Measurements from ENCODE around the gene DIPK1C. TPM values are rescaled to one million over a fixed set of nuclear protein-coding genes. Genes with fewer than 3 reads are reported as not detected.

The DIPK1C gene
- total RNA-seq, 1 experiment from 2014 or later = not detected

DNA sequence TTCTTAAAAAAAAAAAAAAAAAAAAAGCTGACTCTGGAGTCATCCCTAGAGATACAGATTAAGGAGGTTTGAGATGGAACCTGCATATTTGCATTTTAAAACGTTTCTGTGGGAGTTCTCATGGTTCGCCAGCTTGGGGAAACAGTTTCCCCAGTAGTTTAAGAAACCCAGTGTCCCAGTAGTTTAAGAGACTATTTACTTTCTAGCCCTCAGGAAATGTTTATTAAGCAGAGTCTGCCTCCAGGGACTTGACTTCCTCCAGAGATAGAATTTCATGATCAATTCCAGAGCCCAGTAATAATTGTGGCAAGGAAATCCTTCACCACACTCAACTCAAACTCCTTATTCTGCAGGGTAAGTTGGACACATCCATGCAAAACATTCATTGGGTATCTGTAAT is 39.1 kb downstream of the DIPK1C start:
- POLR2A ChIA-PET (ENCODE audit: unreplicated experiment) = no interaction called here
- H3K4me2 ChIP-seq = no peak overlapping the region
- no peak overlapping the region for H3K27ac ChIP-seq
- H3K27me3 ChIP-seq (ENCODE audit: insufficient read depth, low read depth) = peaks cover 99% of the 10 kb centered on the region
- peaks cover 4% of the 10 kb centered on the region; the same call in 1 of the 2 replicates for H3K9me2 ChIP-seq (ENCODE audit: insufficient read depth)
- H3K79me2 ChIP-seq (ENCODE audit: low read depth) = no peaks in the 10 kb centered on the region
- H3F3A ChIP-seq (ENCODE audit: insufficient read depth, low read depth) = no peaks in the 10 kb centered on the region; the same call in 1 of the 2 replicates
- TF ChIP-seq, protein P1, sequence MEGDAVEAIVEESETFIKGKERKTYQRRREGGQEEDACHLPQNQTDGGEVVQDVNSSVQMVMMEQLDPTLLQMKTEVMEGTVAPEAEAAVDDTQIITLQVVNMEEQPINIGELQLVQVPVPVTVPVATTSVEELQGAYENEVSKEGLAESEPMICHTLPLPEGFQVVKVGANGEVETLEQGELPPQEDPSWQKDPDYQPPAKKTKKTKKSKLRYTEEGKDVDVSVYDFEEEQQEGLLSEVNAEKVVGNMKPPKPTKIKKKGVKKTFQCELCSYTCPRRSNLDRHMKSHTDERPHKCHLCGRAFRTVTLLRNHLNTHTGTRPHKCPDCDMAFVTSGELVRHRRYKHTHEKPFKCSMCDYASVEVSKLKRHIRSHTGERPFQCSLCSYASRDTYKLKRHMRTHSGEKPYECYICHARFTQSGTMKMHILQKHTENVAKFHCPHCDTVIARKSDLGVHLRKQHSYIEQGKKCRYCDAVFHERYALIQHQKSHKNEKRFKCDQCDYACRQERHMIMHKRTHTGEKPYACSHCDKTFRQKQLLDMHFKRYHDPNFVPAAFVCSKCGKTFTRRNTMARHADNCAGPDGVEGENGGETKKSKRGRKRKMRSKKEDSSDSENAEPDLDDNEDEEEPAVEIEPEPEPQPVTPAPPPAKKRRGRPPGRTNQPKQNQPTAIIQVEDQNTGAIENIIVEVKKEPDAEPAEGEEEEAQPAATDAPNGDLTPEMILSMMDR (conservative IDR thresholded peaks at IDR 0.05) = no peak
- TF ChIP-seq EZH2 (IDR thresholded peaks at IDR 0.05; ENCODE audit: low read depth) = no peak
- H4K20me1 ChIP-seq (ENCODE audit: insufficient read depth) = no peaks in the 10 kb centered on the region; the same call in 1 of the 2 replicates
- DNase-seq = no peak
- no peak overlapping the region for H3K4me3 ChIP-seq
- H3K4me1 ChIP-seq (replicated peaks; ENCODE audit: insufficient read depth) = no peaks in the 10 kb centered on the region
- intact Hi-C loops (cut with micrococcal nuclease; ENCODE audit: unreplicated experiment) = no loop called here
- no peaks in the 10 kb centered on the region for H3K9me3 ChIP-seq (ENCODE audit: insufficient read depth, low read depth)
- no TSS peak for BruUV-seq (replicated peaks)
- H2AFZ ChIP-seq = no peak overlapping the region
- CTCF ChIA-PET = no interaction called here
- H3K36me3 ChIP-seq (ENCODE audit: low read depth) = no peaks in the 10 kb centered on the region

GRCh38 chr18:74416124-74416523 is 41.0 kb downstream of the DIPK1C start:
- no peak overlapping the region for H3K4me3 ChIP-seq
- no peak for DNase-seq
- no TSS peak for BruUV-seq (replicated peaks)
- no peak overlapping the region for H3K4me2 ChIP-seq
- intact Hi-C loops (cut with micrococcal nuclease; ENCODE audit: unreplicated experiment) = no loop called here
- H4K20me1 ChIP-seq (ENCODE audit: insufficient read depth) = no peaks in the 10 kb centered on the region
- H3K9me3 ChIP-seq (ENCODE audit: insufficient read depth, low read depth) = no peaks in the 10 kb centered on the region
- TF ChIP-seq, protein P1 (conservative IDR thresholded peaks at IDR 0.05) = no peak
- no peak for TF ChIP-seq EZH2 (IDR thresholded peaks at IDR 0.05; ENCODE audit: low read depth)
- no peak overlapping the region for H2AFZ ChIP-seq
- H3K36me3 ChIP-seq (ENCODE audit: low read depth) = no peaks in the 10 kb centered on the region
- peaks cover under 1% of the 10 kb centered on the region; the same call in 1 of the 2 replicates for H3K9me2 ChIP-seq (ENCODE audit: insufficient read depth)
- no peak overlapping the region for H3K27ac ChIP-seq
- CTCF ChIA-PET = no interaction called here
- H3K4me1 ChIP-seq (replicated peaks; ENCODE audit: insufficient read depth) = no peaks in the 10 kb centered on the region
- H3K79me2 ChIP-seq (ENCODE audit: low read depth) = no peaks in the 10 kb centered on the region
- H3K27me3 ChIP-seq (ENCODE audit: insufficient read depth, low read depth) = peaks cover 99% of the 10 kb centered on the region
- POLR2A ChIA-PET (ENCODE audit: unreplicated experiment) = no interaction called here
- no peaks in the 10 kb centered on the region for H3F3A ChIP-seq (ENCODE audit: insufficient read depth, low read depth)

- BruUV-seq (replicated peaks) = no TSS peak
- POLR2A ChIA-PET (ENCODE audit: unreplicated experiment) = no interaction called here
- no peaks in the 10 kb centered on the region for H3K9me2 ChIP-seq (ENCODE audit: insufficient read depth)
- DNase-seq = no peak
- H3K79me2 ChIP-seq (ENCODE audit: low read depth) = no peaks in the 10 kb centered on the region
- no peaks in the 10 kb centered on the region for H3K36me3 ChIP-seq (ENCODE audit: low read depth)
- TF ChIP-seq, protein P1 (conservative IDR thresholded peaks at IDR 0.05) = no peak
- TF ChIP-seq EZH2 (IDR thresholded peaks at IDR 0.05; ENCODE audit: low read depth) = no peak
- H2AFZ ChIP-seq = no peak overlapping the region
- H4K20me1 ChIP-seq (ENCODE audit: insufficient read depth) = no peaks in the 10 kb centered on the region
- CTCF ChIA-PET = no interaction called here
- H3K9me3 ChIP-seq (ENCODE audit: insufficient read depth, low read depth) = no peaks in the 10 kb centered on the region
- H3K4me3 ChIP-seq = no peak overlapping the region
- no peak overlapping the region for H3K4me2 ChIP-seq
- intact Hi-C loops (cut with micrococcal nuclease; ENCODE audit: unreplicated experiment) = no loop called here
- no peaks in the 10 kb centered on the region for H3K4me1 ChIP-seq (replicated peaks; ENCODE audit: insufficient read depth)
- H3K27ac ChIP-seq = no peak overlapping the region
- no peaks in the 10 kb centered on the region for H3F3A ChIP-seq (ENCODE audit: insufficient read depth, low read depth)
- peaks cover 99% of the 10 kb centered on the region for H3K27me3 ChIP-seq (ENCODE audit: insufficient read depth, low read depth)
Observed at GRCh38 chr18:74414953-74415515, 42.1 kb downstream of the DIPK1C start.
